Astrocyte of the cerebellum (primary cell): Measurements from ENCODE around the gene CAPN9.
A peak's percentile ranks its signal among the peaks of the same experiment; 100 is the strongest.
"Not testable (repeated sequence)": the region's sequence is repeated elsewhere in the genome, so short reads cannot be mapped to it uniquely, and the experiment has no call there.

ENCODE experiments used
- DNase-seq: peaks from one replicate; pipeline ENCODE4 v3.0.0-alpha.2; 2011; ENCODE audit warnings: low read depth
- H3K4me3 ChIP-seq: 2 replicates; pipeline ENCODE4 v1.5.1; 2011; ENCODE audit warnings: mild to moderate bottlenecking, low read depth, low read length, moderate library complexity
- CTCF ChIP-seq: IDR thresholded peaks from 2 replicates; pipeline ENCODE4 v1.5.1; 2012; ENCODE audit warnings: low read length, low read depth, moderate library complexity, mild to moderate bottlenecking; ENCODE audit errors: missing control alignments
- in situ Hi-C: cut with HindIII; loops from 2 replicates; pipeline ENCODE4 v1.10.0; 2017; ENCODE audit warnings: low sequenced_read_pairs

CAPN9 gene

GRCh38 chr1:230843503-230844309 lies 96.5 kb downstream of the CAPN9 start:
- no peak for TF ChIP-seq CTCF
- in situ Hi-C loops, result loop anchor here (5.0 kb wide), 1 partner anchor 74 kb away; no protein-coding TSS in a partner anchor
- DNase-seq, result no peak
- no peak overlapping the region for H3K4me3 ChIP-seq

- no peak for TF ChIP-seq CTCF
- in situ Hi-C loops, result loop anchor here (5.0 kb wide), 1 partner anchor 73 kb away; no protein-coding TSS in a partner anchor
- no peak for DNase-seq
- H3K4me3 ChIP-seq, result no peak overlapping the region
Measured at GRCh38 chr1:230844561-230844960, 97.4 kb downstream of the CAPN9 start.

- DNase-seq, in situ Hi-C loops, H3K4me3 ChIP-seq: not testable (repeated sequence)
Measured at GRCh38 chr1:230845184-230845583, 98.0 kb downstream of the CAPN9 start.

- no peak for DNase-seq
- no peak for TF ChIP-seq CTCF
- H3K4me3 ChIP-seq, result no peak overlapping the region
- in situ Hi-C loops, result no loop called here
Measured at GRCh38 chr1:230848235-230848634, 101.0 kb downstream of the CAPN9 start.

- H3K4me3 ChIP-seq, result no peak overlapping the region
- TF ChIP-seq CTCF, result no peak
- peak; percentile 98 for DNase-seq
- in situ Hi-C loops, result no loop called here
Measured at GRCh38 chr1:230849451-230850224, 102.5 kb downstream of the CAPN9 start.

- H3K4me3 ChIP-seq, result no peak overlapping the region
- in situ Hi-C loops, result no loop called here
- DNase-seq, result no peak
- TF ChIP-seq CTCF, result no peak
Measured at GRCh38 chr1:230850547-230850946, 103.4 kb downstream of the CAPN9 start.

GRCh38 chr1:230851291-230851691 lies 104.1 kb downstream of the CAPN9 start:
- peak; percentile 62 for DNase-seq
- no peak overlapping the region for H3K4me3 ChIP-seq
- in situ Hi-C loops, result no loop called here
- no peak for TF ChIP-seq CTCF
